H9 (cell line): ENCODE measurements around the gene COTL1. TPM values are rescaled to one million over a fixed set of nuclear protein-coding genes. Genes with fewer than 3 reads are reported as not detected.

Experiments used
- DNase-seq: peaks from one replicate; pipeline ENCODE4 v3.0.0-alpha.2; 2017
- H2AFZ ChIP-seq: one replicate; pipeline ENCODE4 v1.6.1; 2013; ENCODE audit warnings: mild to moderate bottlenecking, low read length, control low read depth, moderate library complexity
- H2AK5ac ChIP-seq: 2 replicates; pipeline ENCODE4 v1.6.1; 2013; ENCODE audit warnings: low read length, control low read depth, mixed read lengths; ENCODE audit not compliant: insufficient read length
- H2BK120ac ChIP-seq: one replicate; pipeline ENCODE4 v1.6.1; 2013; ENCODE audit warnings: low read depth, mild to moderate bottlenecking, low read length, control low read depth, inconsistent platforms; ENCODE audit not compliant: poor library complexity, severe bottlenecking
- H2BK12ac ChIP-seq: 2 replicates; pipeline ENCODE4 v1.6.1; 2013; ENCODE audit warnings: low read length, control low read depth, mixed read lengths, low read depth; ENCODE audit not compliant: insufficient read length
- H2BK15ac ChIP-seq: 2 replicates; pipeline ENCODE4 v1.6.1; 2013; ENCODE audit warnings: low read depth, low read length, control low read depth
- H2BK20ac ChIP-seq: one replicate; pipeline ENCODE4 v1.6.1; 2013; ENCODE audit warnings: low read depth, mild to moderate bottlenecking, low read length, control low read depth, inconsistent platforms; ENCODE audit not compliant: poor library complexity, severe bottlenecking
- H2BK5ac ChIP-seq: 2 replicates; pipeline ENCODE4 v1.6.1; 2013; ENCODE audit warnings: low read length, control low read depth, mixed read lengths; ENCODE audit not compliant: insufficient read length
- H3K14ac ChIP-seq: 2 replicates; pipeline ENCODE4 v1.6.1; 2013; ENCODE audit warnings: low read length, control low read depth; ENCODE audit not compliant: insufficient read depth
- H3K18ac ChIP-seq: 2 replicates; pipeline ENCODE4 v1.6.1; 2013; ENCODE audit warnings: low read depth, mild to moderate bottlenecking, mixed read lengths, low read length, control low read depth; ENCODE audit not compliant: insufficient read length
- H3K23ac ChIP-seq: 2 replicates; pipeline ENCODE4 v1.6.1; 2013; ENCODE audit warnings: low read length, control low read depth, mixed read lengths, low read depth; ENCODE audit not compliant: insufficient read length
- H3K23me2 ChIP-seq: 2 replicates; pipeline ENCODE4 v1.6.1; 2013; ENCODE audit warnings: low read depth, mild to moderate bottlenecking, mixed read lengths, low read length, control low read depth; ENCODE audit not compliant: insufficient read length, poor library complexity, severe bottlenecking
- H3K27ac ChIP-seq: 2 replicates; pipeline ENCODE4 v1.5.1; 2013; ENCODE audit warnings: low read length, control low read depth, mixed read lengths, low read depth; ENCODE audit not compliant: insufficient read length
- H3K27me3 ChIP-seq: 2 replicates; pipeline ENCODE4 v1.6.1; 2013; ENCODE audit warnings: low read length, control low read depth, inconsistent platforms; ENCODE audit not compliant: insufficient read depth
- H3K4ac ChIP-seq: 2 replicates; pipeline ENCODE4 v1.6.1; 2013; ENCODE audit warnings: low read depth, mild to moderate bottlenecking, control low read depth, inconsistent platforms, low read length, moderate library complexity
- H3K4me1 ChIP-seq: 2 replicates; pipeline ENCODE4 v1.6.1; 2013; ENCODE audit warnings: low read length, control low read depth, inconsistent platforms; ENCODE audit not compliant: insufficient read depth
- H3K4me2 ChIP-seq: 2 replicates; pipeline ENCODE4 v1.6.1; 2013; ENCODE audit warnings: low read length, control low read depth, mixed read lengths; ENCODE audit not compliant: insufficient read length, insufficient read depth
- H3K56ac ChIP-seq: 2 replicates; pipeline ENCODE4 v1.6.1; 2013; ENCODE audit warnings: low read depth, mild to moderate bottlenecking, mixed read lengths, low read length, control low read depth; ENCODE audit not compliant: insufficient read length
- H3K79me1 ChIP-seq: 2 replicates; pipeline ENCODE4 v1.6.1; 2013; ENCODE audit warnings: low read depth, mild to moderate bottlenecking, moderate library complexity, low read length, control low read depth, inconsistent platforms; ENCODE audit not compliant: insufficient read depth, poor library complexity, severe bottlenecking
- H3K79me2 ChIP-seq: 2 replicates; pipeline ENCODE4 v1.6.1; 2013; ENCODE audit warnings: low read length, control low read depth, inconsistent platforms; ENCODE audit not compliant: insufficient read depth
- H3K9ac ChIP-seq: 2 replicates; pipeline ENCODE4 v1.6.1; 2013; ENCODE audit warnings: low read length, control low read depth, mixed read lengths; ENCODE audit not compliant: insufficient read length; ENCODE audit errors: extremely low read depth
- H3K9me3 ChIP-seq: one replicate; pipeline ENCODE4 v1.6.1; 2013; ENCODE audit warnings: low read depth, low read length, inconsistent platforms; ENCODE audit not compliant: control insufficient read depth
- H3T11ph ChIP-seq: one replicate; pipeline ENCODE4 v1.6.1; 2013; ENCODE audit warnings: mild to moderate bottlenecking, low read length, control low read depth, inconsistent platforms
- H4K20me1 ChIP-seq: one replicate; pipeline ENCODE4 v1.6.1; 2013; ENCODE audit not compliant: control insufficient read depth, insufficient read length, insufficient read depth
- H4K5ac ChIP-seq: 2 replicates; pipeline ENCODE4 v1.6.1; 2013; ENCODE audit warnings: low read depth, mild to moderate bottlenecking, mixed read lengths, low read length, control low read depth; ENCODE audit not compliant: insufficient read length
- H4K8ac ChIP-seq: replicated peaks from 2 replicates; pipeline ENCODE4 v1.6.1; 2013; ENCODE audit warnings: low read length, control low read depth, mixed read lengths, low read depth; ENCODE audit not compliant: insufficient read length
- H4K91ac ChIP-seq: 2 replicates; pipeline ENCODE4 v1.6.1; 2013; ENCODE audit warnings: low read depth, mild to moderate bottlenecking, moderate library complexity, mixed read lengths, low read length, control low read depth; ENCODE audit not compliant: insufficient read length
- H3K27ac Mint-ChIP-seq, 3 experiments: 2 replicates in 2 of 3; 3 replicates in 1 of 3; pipeline ENCODE4 v1.8.0; 2020 to 2021; ENCODE audit warnings: mixed read lengths in 3 of 3, mild to moderate bottlenecking in 1 of 3, moderate library complexity in 1 of 3
- H3K27me3 Mint-ChIP-seq: 2 replicates; pipeline ENCODE4 v1.8.0; 2021; ENCODE audit warnings: low read depth, mild to moderate bottlenecking, moderate library complexity, mixed read lengths
- H3K36me3 Mint-ChIP-seq, 3 experiments: 2 replicates in 2 of 3; 3 replicates in 1 of 3; pipeline ENCODE4 v1.8.0; 2020 to 2021; ENCODE audit warnings: low read depth in 3 of 3, mixed read lengths in 3 of 3; ENCODE audit not compliant: insufficient read depth in 1 of 3
- H3K4me1 Mint-ChIP-seq, 2 experiments: 2 replicates each; pipeline ENCODE4 v1.8.0; 2020; ENCODE audit warnings: mixed read lengths in 2 of 2
- H3K4me3 Mint-ChIP-seq, 2 experiments: 2 replicates in 1 of 2; 3 replicates in 1 of 2; pipeline ENCODE4 v1.8.0; 2020 to 2021; ENCODE audit warnings: mild to moderate bottlenecking in 2 of 2, mixed read lengths in 2 of 2, moderate library complexity in 1 of 2
- H3K9me3 Mint-ChIP-seq, 2 experiments: 2 replicates in 1 of 2; 3 replicates in 1 of 2; pipeline ENCODE4 v1.8.0; 2020; ENCODE audit warnings: mild to moderate bottlenecking in 2 of 2, mixed read lengths in 2 of 2, moderate library complexity in 1 of 2
- WGBS: extraction: QIAGEN DNeasy Blood & Tissue Kit; methylation state at CpG from one replicate; pipeline ENCODE4 v1.1.7; 2013; ENCODE audit warnings: missing lambda C conversion rate, low lambda C conversion rate, mixed read lengths; ENCODE audit not compliant: insufficient read length; ENCODE audit errors: extremely low coverage; 5-methylcytosine and 5-hydroxymethylcytosine counted together
- total RNA-seq: library from RNA; stranded (reverse); gene quantifications from 2 replicates; pipeline ENCODE4 v1.2.1, GENCODE V29; 2021
- TF ChIP-seq, protein P1 (sequence below): fragments of 200-600 bp; sonication (generic); conservative IDR thresholded peaks from 3 replicates; pipeline ENCODE4 v1.8.0; 2021; ENCODE audit warnings: antibody characterized with exemption, mild to moderate bottlenecking

COTL1 gene
- total RNA-seq, 1 experiment from 2014 or later: 81.4 TPM

DNA sequence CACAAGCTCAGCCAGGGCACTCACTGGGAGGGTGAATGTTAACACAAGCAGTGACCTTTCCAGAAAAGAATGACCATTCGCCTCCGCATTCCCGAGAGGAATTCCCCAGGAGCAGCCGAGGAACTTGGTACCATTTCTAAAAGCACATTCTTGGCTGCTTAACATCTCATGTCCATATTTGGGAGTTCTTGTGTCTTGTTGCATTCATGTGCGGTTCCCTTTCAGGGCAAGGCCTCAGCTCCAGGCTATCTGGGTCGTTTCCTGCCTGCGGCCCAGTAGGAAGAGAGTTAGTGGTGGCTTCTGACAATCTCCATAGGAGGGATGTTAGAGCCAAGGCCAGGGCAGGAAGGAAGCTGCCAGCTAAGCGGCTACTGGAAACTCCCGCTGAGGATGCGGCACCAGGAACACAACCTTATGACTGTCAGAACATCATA, 85.6 kb downstream of the COTL1 start:
- Histone ChIP-seq H2BK5ac (no peak overlapping the region), H3K56ac (no peak overlapping the region), H3K23ac (no peak overlapping the region), H3K14ac (no peak overlapping the region; the same call in 1 of the 2 replicates), H2BK15ac (no peak overlapping the region), H3K4me2 (no peak overlapping the region), H3T11ph (no peak overlapping the region), H4K91ac (no peak overlapping the region), H2BK20ac (no peak overlapping the region), H2AFZ (no peak overlapping the region), H3K27me3 (no peaks in the 10 kb centered on the region), H3K79me2 (no peaks in the 10 kb centered on the region), H3K9ac (no peak overlapping the region), H3K9me3 (no peaks in the 10 kb centered on the region), H3K4ac (no peak overlapping the region), H2AK5ac (no peak overlapping the region), H3K79me1 (no peaks in the 10 kb centered on the region), H3K4me1 (peaks cover 17% of the 10 kb centered on the region), H3K23me2 (no peaks in the 10 kb centered on the region), H2BK12ac (no peak overlapping the region), H2BK120ac (no peak overlapping the region), H4K5ac (no peak overlapping the region), H4K8ac (no peak overlapping the region), H3K18ac (peak overlapping the region; percentile 8), H4K20me1 (no peaks in the 10 kb centered on the region), H3K27ac (peak overlapping the region; percentile 19)
- Mint-ChIP-seq H3K4me1 (peaks cover 38 to 46% of the 10 kb centered on the region in 2 experiments), H3K36me3 (peaks cover 3 to 17% (median 13%) of the 10 kb centered on the region in 3 experiments), H3K27me3 (peaks cover 7% of the 10 kb centered on the region), H3K9me3 (peaks cover 10 to 15% of the 10 kb centered on the region in 2 experiments; a peak in 3 of 5 replicates), H3K4me3 (no peak overlapping the region), H3K27ac (peak overlapping the region; percentile 34 to 90 (median 89); a peak in 5 of 7 replicates)
- peak; percentile 77 for DNase-seq
- no CpG with 5 or more reads among the region's 10 CpGs for WGBS
- TF ChIP-seq, protein P1, sequence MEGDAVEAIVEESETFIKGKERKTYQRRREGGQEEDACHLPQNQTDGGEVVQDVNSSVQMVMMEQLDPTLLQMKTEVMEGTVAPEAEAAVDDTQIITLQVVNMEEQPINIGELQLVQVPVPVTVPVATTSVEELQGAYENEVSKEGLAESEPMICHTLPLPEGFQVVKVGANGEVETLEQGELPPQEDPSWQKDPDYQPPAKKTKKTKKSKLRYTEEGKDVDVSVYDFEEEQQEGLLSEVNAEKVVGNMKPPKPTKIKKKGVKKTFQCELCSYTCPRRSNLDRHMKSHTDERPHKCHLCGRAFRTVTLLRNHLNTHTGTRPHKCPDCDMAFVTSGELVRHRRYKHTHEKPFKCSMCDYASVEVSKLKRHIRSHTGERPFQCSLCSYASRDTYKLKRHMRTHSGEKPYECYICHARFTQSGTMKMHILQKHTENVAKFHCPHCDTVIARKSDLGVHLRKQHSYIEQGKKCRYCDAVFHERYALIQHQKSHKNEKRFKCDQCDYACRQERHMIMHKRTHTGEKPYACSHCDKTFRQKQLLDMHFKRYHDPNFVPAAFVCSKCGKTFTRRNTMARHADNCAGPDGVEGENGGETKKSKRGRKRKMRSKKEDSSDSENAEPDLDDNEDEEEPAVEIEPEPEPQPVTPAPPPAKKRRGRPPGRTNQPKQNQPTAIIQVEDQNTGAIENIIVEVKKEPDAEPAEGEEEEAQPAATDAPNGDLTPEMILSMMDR: no peak
